Stromal cell of bone marrow (primary cell): ENCODE data around the gene ADAMTS2.

Experiments used
- DNase-seq: peaks from one replicate; pipeline ENCODE4 v3.0.0-alpha.2; 2012; ENCODE audit warnings: low read depth

The ADAMTS2 gene

DNA sequence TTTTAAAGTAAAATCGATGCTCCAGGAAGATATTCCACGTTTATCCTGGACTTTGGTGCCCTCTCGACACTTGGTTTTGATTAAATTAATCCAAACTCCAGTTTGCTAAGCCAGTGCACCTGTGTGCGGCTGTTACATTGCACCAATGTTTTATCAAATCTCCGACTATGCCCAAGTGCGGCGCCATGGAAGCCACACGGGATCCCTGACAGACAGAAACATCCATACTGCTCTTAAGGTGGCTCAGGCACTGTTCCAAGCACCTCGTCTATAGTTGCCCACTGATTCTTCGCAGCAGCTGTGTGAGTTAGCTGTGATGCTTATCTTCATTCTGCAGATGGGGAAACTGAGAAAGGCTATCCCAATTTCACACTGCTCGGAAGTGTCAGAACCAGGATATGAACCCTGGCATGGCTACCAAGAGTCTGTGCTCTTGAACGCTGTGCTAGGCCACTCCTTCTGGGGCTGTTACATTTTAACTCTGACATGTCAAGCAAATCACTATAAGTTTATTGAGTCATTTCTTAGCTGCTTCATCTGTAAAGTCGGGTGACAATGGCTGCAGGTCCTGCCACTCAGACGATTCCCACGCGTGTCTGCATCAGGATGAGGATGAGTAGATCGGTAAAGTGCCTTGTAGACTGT, 113.0 kb downstream of the ADAMTS2 start:
- no peak for DNase-seq

- DNase-seq = no peak
These were observed 114.0 kb downstream of the ADAMTS2 start for GRCh38 chr5:179231309-179231708.

- DNase-seq = no peak
These were observed 115.2 kb downstream of the ADAMTS2 start for GRCh38 chr5:179230061-179230461.

- DNase-seq = no peak
These were observed 115.9 kb downstream of the ADAMTS2 start for GRCh38 chr5:179229331-179229831.

- DNase-seq = no peak
These were observed 116.7 kb downstream of the ADAMTS2 start for GRCh38 chr5:179228341-179229121.

DNA sequence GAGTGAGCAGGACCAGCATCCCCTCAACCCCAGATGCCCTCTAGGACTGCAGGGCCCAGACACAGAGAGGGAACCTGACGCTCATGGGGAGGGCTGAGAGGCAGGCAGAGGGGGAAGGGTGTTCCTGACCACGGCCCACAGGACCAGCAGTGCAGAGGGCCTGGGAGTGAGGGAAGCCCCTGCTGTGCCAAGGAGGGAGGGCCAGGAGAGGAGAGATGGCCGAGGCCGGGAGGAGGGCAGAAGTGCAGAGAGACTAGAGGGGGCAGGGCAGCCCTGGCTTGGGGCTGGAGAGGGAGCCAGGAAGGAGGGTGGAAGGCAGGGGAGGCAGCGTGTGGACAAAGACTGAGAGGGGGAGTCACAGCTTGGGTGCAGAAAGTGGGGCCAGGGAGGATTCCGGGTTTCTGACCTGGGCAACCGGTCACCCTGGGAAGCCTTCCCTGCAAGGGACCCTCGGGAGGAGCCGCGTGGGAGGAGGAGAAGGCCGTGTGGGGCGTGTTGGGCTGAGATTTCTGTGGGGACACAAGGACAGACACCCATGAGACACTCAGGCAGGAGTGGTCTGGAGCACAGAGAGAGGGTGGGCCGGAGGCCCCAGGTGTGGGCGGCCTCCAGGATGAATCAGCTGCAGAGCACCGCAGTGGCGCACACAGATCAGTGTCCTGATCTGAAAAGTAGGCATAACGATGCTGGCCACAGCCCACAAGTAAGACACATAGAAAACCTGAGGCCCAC, 117.5 kb downstream of the ADAMTS2 start:
- no peak for DNase-seq

DNA sequence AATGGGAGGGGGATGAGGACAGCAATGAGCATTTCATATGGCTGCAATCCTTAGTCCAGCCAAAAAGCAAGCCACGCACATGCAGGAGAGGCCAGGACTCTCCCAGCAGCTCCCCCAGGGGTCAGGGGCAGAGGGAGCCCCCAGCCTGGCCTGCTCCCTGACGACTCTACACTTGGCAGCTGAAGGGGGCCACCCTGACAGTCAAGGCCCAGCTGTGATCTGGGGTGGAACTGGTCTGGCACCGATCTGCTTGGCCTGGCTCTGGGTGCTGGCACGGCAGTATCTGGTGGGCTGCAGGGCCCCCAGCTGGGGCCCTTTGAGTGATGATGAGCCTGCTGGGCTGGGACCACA, 118.1 kb downstream of the ADAMTS2 start:
- no peak for DNase-seq

GRCh38 chr5:179226696-179227095, 118.6 kb downstream of the ADAMTS2 start:
- no peak for DNase-seq

DNA sequence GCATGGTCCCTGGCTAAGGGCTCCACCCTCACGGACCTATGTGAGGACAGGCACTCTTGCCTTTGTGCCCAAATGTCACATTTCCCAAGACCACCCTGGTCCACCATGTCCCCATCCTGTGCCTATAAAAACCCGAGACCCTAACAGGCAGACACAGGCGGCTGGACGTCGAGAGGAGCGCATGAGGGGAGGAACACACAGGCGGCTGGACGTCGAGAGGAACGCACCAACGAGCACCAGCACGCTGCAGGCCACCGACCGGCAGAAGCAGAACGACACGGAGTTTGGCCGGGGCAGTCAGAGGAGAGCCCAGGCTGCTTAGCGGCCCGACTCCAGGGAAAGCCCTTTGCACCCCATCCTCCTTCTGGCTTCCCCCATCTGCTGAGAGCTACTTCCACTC, 119.9 kb downstream of the ADAMTS2 start:
- no peak for DNase-seq

GRCh38 chr5:179224741-179225140, 120.5 kb downstream of the ADAMTS2 start:
- DNase-seq = no peak

GRCh38 chr5:179223961-179224360, 121.3 kb downstream of the ADAMTS2 start:
- DNase-seq = no peak

GRCh38 chr5:179223528-179223927, 121.7 kb downstream of the ADAMTS2 start:
- DNase-seq = no peak

DNA sequence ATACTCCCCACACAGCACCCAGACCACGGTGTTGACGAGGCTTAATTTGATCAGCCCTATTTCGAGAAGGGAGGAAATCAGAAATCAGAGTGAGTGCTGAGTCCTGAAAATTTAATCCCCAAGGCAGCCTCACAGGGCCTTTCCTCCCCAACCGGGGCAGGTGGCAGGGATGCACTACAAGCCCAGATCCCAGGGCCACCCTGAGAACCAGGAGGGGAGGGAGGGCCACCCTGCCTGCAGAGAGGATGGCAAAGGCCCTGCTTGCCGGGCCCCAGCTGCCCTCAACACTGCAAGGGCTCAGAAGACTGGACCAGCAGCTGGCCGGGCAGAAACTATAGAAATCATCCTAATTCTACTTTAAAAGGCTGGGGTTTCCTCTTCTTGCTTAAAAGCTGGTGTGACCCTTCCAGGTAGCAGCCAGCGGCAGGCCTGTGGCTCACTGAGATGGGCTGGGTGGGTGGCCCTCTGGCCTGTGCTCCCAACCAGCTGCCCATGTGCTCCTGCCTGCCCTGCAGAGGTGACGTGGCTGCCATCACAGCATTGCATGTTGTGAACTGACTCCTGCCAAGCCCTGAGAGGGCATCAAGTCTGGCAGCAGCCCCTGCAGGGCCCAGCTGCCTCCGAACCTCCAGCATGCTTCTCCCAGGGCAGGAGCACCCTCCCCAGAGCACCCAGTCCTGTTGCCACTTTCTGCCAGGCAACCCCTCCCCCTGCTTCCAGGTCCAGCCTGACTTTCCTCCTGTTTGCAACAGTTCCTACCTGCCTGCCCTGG, 122.8 kb downstream of the ADAMTS2 start:
- no peak for DNase-seq

- no peak for DNase-seq
These were observed 123.4 kb downstream of the ADAMTS2 start for GRCh38 chr5:179221877-179222220.

DNA sequence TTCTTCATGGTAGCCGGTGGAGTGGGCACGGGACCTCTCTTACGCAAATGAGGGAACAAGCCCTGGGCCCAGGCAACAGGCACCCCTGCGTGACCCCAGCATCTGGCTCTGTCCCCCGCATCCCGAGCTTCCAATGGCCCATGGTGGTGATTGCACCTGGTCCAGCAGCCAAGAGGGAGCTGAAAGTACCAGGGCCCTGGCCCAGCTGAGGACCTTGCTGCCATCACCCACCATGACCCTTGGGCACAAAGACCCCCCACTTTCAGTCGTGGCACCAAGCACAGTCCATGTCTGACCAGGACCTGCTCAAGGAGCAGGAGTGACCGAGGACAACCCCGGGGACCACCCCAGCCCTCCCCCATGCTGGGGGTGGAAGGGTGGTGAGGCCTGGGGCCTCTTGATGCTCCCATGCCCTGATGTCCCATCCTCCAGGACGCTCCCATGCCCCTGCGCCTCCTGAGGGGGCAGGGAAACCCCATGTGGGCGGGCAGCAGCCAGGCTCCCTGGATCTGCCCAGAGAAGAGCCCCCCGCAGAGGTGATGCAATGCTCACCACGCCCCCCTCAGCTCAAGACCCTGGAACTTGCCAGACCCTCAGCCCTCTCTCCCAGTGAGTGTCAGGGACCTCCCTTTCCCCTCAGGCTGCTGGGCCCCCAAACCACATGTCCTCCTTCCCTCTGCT, 123.9 kb downstream of the ADAMTS2 start:
- DNase-seq = no peak

- no peak for DNase-seq
These were observed 124.5 kb downstream of the ADAMTS2 start for GRCh38 chr5:179220716-179221115.

DNA sequence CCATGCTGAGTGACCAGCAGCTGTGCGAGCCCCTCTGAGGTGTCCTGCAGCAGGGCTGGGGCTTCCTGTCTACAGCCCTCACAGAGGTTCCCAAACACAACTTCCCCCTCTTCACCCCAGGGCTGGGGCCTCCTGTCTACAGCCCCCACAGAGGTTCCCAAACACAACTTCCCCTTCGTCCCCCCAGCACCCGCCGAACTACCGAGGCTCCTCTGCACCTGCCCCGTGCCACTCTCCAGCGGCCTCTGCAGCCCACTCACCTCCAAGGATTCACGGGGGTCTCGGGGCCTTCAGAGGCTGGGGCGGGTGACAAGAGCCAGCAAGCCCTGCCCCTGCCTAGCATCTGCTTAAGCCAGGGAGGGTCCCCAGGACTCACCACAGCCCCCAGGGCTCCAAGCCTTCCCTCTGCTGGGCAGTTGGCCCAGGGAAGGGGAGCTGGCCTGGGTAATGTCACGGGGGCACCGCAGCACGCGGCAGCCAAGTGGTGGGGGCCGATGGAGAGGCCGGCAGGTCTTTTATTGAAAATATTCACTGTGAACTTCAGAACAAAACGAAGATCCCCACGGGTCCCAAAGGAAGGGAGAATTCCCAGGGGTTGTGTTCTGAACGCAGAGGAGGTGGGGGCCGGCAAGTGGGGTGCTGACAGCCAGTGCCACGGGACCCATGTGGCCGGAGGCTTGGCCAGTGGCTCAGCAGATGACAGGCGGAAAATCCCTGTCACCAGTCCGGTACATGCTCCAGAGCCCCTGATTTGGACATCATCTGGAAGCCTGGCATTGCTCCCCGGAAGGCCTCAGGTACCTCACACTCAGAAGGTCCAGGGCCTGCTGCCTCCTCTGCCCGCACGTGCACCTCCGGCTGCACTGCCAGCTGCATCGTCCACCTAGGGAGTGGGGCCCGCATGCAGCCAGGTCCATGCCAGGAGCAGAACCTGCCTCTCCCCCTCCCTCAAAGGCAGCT, 125.3 kb downstream of the ADAMTS2 start:
- no peak for DNase-seq

- no peak for DNase-seq
These were observed 126.3 kb downstream of the ADAMTS2 start for GRCh38 chr5:179218943-179219330.

- DNase-seq = no peak
These were observed 127.0 kb downstream of the ADAMTS2 start for GRCh38 chr5:179217956-179218942.
